ENCODE measurements around the gene ELL.
"Not testable (repeated sequence)": the region's sequence is repeated elsewhere in the genome, so short reads cannot be mapped to it uniquely, and the experiment has no call there.

ELL gene

DNA sequence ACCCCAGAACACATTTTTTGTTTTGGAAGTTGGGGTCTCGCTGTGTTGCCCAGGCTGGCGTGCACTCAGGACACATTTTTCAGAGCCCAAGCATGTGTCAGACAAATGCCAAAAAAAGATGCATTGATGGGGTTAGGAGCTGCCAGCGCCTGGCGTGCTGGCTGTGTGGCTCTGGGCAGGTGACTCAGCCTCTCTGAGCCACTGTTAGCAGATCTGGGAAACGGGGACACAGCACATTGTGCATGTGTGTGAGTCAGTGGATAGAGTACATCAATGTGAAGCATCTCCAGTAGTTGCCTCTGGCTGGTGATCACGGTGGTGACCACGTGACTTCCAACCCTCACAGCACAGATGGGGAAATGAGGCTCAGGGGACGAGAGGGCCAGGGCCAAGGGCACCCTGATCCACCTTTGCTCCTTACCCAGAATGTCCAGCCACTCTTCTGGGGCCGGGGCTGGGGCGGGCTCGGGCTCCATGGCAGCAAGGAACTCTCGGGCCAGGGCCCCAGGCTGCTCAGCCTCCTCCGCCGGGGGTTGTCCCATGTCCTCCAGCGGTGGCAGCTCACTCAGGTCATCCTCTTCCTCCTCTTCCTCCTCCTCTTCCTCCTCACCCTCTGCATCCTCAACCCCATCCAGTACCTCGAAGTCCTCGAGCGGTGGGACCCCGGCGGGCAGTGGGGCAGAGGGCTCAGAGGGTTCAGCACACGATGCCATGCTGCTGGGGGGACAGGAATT, 19.6 kb upstream of the ELL start:
- ATAC-seq (ENCODE audit: low read depth), result no peak
- Mint-ChIP-seq H3K4me3 (no peak overlapping the region), H3K9me3 (no peaks in the 10 kb centered on the region), H3K27me3 (no peaks in the 10 kb centered on the region), H3K4me1 (peaks cover 17% of the 10 kb centered on the region), H3K36me3 (peaks cover 10% of the 10 kb centered on the region), H3K27ac (no peak overlapping the region)
- no peak for DNase-seq (ENCODE audit: low spot score in 2 of 2)

DNA sequence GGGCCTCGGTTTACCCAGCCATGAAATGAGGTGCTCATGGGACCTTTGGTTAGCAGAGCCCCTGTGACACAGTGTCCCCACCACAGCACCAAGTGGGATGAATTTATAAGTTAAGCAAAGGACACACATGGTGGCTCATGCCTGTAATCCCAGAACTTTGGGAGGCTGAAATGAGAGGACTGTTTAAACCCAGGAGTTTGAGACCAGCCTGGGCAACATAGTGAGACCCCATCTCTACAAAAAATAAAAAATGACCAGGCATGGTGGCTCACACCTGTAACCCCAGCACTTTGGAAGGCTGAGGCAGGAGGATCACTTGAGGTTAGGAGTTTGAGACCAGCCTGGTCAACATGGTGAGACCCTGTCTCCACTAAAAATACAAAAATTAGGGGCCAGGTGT, 18.3 kb upstream of the ELL start:
- Mint-ChIP-seq H3K36me3 (peaks cover 12% of the 10 kb centered on the region), H3K4me1 (peaks cover 17% of the 10 kb centered on the region)
- not testable (repeated sequence) for ATAC-seq (ENCODE audit: low read depth); DNase-seq (ENCODE audit: low spot score in 2 of 2); H3K4me3 Mint-ChIP-seq; H3K9me3 Mint-ChIP-seq; H3K27ac Mint-ChIP-seq; H3K27me3 Mint-ChIP-seq

DNA sequence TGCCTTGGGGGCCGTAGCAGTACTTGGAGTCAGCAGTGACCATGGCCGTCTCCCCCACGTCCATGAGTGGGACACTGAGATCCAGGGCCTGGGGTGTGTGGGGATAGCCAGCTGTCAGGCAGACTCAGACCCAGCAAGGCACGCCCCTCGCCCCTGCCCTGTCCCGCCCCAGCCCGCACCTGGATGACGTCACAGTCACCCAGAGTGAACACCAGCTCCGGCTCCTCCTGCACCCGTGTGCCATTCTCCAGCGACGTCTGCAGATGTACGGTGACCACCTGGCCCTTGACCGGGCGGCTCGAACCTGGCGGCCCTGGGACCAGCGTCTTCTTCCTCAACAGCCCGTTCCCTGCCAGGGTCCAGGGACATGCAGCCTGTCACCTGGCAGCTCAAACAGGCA, 17.5 kb upstream of the ELL start:
- peaks cover 17% of the 10 kb centered on the region for H3K4me1 Mint-ChIP-seq
- H3K4me3 Mint-ChIP-seq, result no peak overlapping the region
- H3K27me3 Mint-ChIP-seq, result no peaks in the 10 kb centered on the region
- H3K27ac Mint-ChIP-seq, result peak overlapping the region; percentile 24
- DNase-seq (ENCODE audit: low spot score in 2 of 2) (no peak), ATAC-seq (ENCODE audit: low read depth) (no peak)
- H3K36me3 Mint-ChIP-seq, result peaks cover 14% of the 10 kb centered on the region
- no peaks in the 10 kb centered on the region for H3K9me3 Mint-ChIP-seq

DNA sequence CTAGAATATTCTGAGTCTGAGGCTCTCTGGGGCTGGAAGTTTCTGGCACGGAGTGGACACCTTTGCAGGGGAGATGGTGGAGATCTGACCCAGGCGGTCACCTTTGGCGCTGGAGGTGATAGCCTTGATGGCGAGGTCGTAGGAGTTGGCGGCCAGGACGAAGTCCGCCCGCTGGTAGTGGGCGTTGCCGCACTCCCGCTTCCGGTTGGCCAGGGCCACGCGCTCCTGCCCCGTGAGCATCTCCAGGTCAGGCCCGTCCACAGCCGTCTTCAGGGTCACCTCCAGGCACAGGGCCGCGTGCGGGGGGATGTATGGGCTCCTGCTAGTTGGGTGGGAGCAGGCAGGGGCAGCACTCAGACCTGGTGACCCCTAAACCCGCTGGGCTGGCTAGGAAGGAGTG, 16.2 kb upstream of the ELL start:
- Mint-ChIP-seq H3K9me3 (no peaks in the 10 kb centered on the region), H3K27ac (no peak overlapping the region), H3K4me1 (peaks cover 11% of the 10 kb centered on the region), H3K27me3 (no peaks in the 10 kb centered on the region), H3K36me3 (peaks cover 16% of the 10 kb centered on the region), H3K4me3 (no peak overlapping the region)
- DNase-seq (ENCODE audit: low spot score in 2 of 2) (no peak), ATAC-seq (ENCODE audit: low read depth) (no peak)

DNA sequence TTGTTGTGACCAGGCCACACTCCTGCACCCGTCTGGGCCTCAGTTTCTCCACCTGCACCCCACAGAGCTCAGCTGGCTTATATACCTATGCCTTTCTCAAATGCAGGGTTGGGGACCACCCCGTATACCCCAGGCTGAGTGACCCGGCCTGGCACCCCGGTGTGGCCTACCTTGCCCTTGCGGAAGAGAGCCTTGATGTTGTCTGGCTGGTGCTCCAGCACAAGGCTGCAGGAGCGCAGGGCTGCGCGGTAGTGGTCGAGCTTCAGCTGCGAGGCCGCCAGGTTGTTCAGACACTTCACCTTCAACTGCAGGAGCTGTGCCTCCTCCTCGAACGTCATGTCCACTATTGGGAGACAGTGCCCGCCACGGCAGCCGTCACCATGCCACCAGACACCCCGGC, 15.6 kb upstream of the ELL start:
- Mint-ChIP-seq H3K4me1 (peaks cover 8% of the 10 kb centered on the region), H3K36me3 (peaks cover 19% of the 10 kb centered on the region), H3K27me3 (no peaks in the 10 kb centered on the region), H3K4me3 (no peak overlapping the region), H3K9me3 (no peaks in the 10 kb centered on the region), H3K27ac (no peak overlapping the region)
- DNase-seq (ENCODE audit: low spot score in 2 of 2) (no peak), ATAC-seq (ENCODE audit: low read depth) (no peak)

DNA sequence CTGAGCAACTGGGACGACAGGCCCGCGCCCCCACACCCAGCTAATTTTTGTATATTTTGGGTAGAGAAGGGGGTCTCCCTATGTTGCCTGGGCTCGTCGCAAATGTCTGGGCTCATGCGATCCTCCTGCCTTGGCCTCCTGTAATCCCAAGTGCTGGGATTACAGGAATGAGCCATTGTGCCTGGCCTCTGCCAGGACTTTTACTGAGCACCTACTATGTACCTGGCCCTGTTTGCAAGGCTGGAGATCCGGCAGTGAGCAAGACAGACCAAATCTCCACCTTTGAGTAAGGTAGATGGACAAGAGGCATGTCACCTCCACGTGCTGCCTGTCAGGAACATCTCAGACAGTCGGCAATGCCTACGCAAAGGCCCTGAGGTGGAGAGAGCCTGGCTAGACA, 14.6 kb upstream of the ELL start:
- DNase-seq (ENCODE audit: low spot score in 2 of 2) (no peak), ATAC-seq (ENCODE audit: low read depth) (no peak)
- H3K27ac Mint-ChIP-seq, result no peak overlapping the region
- no peaks in the 10 kb centered on the region for H3K4me1 Mint-ChIP-seq
- no peak overlapping the region for H3K4me3 Mint-ChIP-seq
- H3K36me3 Mint-ChIP-seq, result peaks cover 22% of the 10 kb centered on the region
- no peaks in the 10 kb centered on the region for H3K9me3 Mint-ChIP-seq
- no peaks in the 10 kb centered on the region for H3K27me3 Mint-ChIP-seq

DNA sequence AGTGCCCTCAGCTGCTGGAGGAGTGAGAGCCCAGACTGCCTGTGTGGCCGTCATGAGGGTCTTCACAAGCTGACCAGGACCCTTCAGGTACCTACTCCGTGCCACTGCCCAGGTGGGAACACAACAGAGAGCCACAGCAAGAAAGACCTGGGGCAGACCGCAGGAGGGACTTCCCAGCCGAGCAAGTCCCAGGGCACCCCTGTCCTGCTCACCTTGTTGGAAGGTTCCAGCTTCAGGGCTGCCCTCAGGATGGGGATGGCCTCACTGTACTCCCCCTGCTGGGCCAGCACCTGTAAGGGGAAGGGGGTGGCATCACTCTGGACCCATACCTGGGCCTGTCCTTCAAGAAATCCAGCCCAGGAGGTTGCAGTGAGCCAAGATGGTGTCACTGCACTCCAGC, 11.2 kb upstream of the ELL start:
- no peak for ATAC-seq (ENCODE audit: low read depth)
- Mint-ChIP-seq H3K4me1 (no peaks in the 10 kb centered on the region), H3K36me3 (peaks cover 22% of the 10 kb centered on the region), H3K9me3 (no peaks in the 10 kb centered on the region), H3K27ac (no peak overlapping the region), H3K4me3 (no peak overlapping the region), H3K27me3 (no peaks in the 10 kb centered on the region)
- no peak for DNase-seq (ENCODE audit: low spot score in 2 of 2)

DNA sequence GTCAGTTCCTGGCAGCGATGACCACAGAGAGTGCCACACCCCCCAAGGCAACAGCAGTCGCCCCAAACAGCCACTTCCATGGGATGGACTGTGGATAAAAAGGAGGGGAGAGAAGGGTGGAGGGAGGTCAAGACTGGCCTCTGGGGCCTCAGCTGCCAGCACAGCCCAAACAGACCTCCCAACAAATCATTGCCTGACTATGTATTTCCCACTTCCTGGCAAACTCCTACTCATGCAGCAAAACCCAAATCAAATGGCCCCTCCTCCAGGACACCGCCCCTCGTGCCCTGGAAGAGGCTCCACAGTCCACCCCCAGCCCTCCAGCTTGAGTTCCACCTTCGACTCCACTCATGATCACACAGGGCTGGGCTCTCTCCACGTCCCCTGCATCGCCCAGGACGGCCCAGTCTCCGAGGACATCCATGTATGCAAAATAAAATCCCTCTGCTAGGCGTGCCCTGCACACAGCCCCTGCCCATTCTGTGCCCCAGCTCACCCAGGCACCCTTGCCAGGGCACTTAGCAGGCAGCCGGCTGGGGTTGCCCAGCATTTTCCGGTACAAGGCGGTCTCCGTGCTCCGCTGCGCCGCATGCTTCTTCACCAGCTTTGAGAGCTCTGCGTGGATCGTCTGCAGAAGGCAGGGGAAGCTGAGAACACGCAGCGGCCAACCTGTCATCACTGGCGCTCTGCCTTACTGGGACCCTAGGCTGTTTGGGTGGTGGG, 10.5 kb upstream of the ELL start:
- Mint-ChIP-seq H3K27me3 (no peaks in the 10 kb centered on the region), H3K9me3 (no peaks in the 10 kb centered on the region), H3K27ac (no peak overlapping the region), H3K4me1 (no peaks in the 10 kb centered on the region), H3K36me3 (peaks cover 22% of the 10 kb centered on the region), H3K4me3 (no peak overlapping the region)
- ATAC-seq (ENCODE audit: low read depth) (no peak), DNase-seq (ENCODE audit: low spot score in 2 of 2) (no peak)

DNA sequence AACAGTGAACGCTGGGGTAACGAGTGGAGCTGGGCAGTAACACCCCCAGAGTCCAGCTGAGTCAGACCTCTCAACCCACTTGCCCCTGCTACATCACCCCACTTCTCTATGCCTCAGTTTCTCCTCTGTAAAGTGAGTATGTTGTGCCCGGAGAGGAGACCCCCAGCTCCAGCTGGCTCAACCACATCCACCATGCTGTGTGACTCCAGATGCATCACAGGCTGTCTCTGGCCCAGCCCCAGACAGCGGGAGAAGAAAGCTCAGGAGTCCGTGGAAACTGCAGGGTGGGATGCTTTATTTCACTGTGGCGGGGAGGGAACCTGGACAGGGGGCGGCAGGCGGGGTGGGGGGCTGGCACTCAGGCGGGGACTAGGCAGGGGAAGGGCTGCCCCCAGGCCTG, 9.6 kb upstream of the ELL start:
- Mint-ChIP-seq H3K9me3 (no peaks in the 10 kb centered on the region), H3K4me3 (no peak overlapping the region), H3K36me3 (peaks cover 17% of the 10 kb centered on the region), H3K27me3 (no peaks in the 10 kb centered on the region), H3K27ac (no peak overlapping the region), H3K4me1 (no peaks in the 10 kb centered on the region)
- ATAC-seq (ENCODE audit: low read depth), result no peak
- no peak for DNase-seq (ENCODE audit: low spot score in 2 of 2)

DNA sequence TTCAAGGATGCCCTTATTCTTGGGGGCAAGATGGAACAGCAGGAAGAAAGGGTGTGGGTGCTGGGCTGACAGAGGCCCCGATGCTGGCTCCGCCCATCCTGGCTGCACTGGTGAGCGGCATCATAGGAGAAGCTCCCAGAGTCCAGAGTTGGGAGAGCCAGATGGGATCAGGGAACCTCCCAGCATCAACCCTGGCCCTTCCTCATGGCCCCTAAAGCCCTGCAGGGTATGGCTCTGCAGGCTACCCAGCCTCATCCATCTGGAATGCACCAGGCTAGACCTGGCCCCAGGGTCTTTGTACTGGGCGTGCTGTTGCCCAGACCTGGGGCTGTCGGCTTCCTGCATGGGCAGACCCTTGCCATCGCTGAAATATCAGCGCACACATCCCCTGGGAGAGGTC, 7.9 kb upstream of the ELL start:
- Mint-ChIP-seq H3K36me3 (peaks cover 14% of the 10 kb centered on the region), H3K4me1 (no peaks in the 10 kb centered on the region), H3K27ac (no peak overlapping the region), H3K27me3 (no peaks in the 10 kb centered on the region), H3K9me3 (no peaks in the 10 kb centered on the region), H3K4me3 (no peak overlapping the region)
- DNase-seq (ENCODE audit: low spot score in 2 of 2) (no peak), ATAC-seq (ENCODE audit: low read depth) (no peak)

DNA sequence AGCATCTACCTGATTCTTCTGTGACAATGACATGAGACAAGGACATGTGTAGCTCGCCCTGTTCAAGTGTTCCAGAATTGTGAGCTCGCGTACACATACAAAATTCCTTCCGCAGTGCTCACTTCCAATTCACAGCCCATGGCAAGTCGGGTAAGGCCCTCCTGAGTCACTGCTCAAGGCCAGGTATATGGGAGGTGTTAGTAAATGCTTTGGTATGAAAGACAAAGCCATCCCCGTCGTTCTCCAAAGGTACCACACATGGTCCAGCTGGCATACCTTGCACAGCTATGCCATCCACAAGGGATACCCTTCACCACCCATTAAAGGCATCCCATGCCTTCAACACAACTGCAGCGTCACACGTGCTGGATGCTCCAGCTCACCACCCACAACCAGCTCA, 4.4 kb upstream of the ELL start:
- H3K27ac Mint-ChIP-seq, result no peak overlapping the region
- no peak for ATAC-seq (ENCODE audit: low read depth)
- H3K4me3 Mint-ChIP-seq, result no peak overlapping the region
- H3K36me3 Mint-ChIP-seq, result peaks cover 2% of the 10 kb centered on the region
- DNase-seq (ENCODE audit: low spot score in 2 of 2), result no peak
- no peaks in the 10 kb centered on the region for H3K9me3 Mint-ChIP-seq
- no peaks in the 10 kb centered on the region for H3K4me1 Mint-ChIP-seq
- H3K27me3 Mint-ChIP-seq, result no peaks in the 10 kb centered on the region

DNA sequence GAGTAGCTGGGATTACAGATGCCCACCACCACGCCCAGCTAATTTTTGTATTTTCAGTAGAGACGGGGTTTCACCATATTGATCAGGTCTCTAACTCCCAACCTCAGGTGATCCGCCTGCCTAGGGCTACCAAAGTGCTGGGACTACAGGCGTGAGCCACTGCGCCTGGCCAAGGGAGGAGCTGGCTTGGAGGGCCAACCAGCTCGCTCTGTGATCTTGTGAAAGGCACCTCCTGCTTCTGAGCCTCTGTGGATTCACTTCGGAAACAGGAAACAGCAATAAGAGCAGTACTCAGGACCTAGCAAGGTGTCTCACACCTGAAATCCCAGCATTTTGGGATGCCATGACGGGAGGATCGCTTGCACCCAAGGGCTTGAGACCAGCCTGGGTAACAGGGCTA, 2.0 kb upstream of the ELL start:
- H3K4me3 Mint-ChIP-seq, result peak overlapping the region; percentile 11
- no peaks in the 10 kb centered on the region for H3K27me3 Mint-ChIP-seq
- H3K27ac Mint-ChIP-seq, result no peak overlapping the region
- H3K4me1 Mint-ChIP-seq, result peaks cover 12% of the 10 kb centered on the region
- H3K9me3 Mint-ChIP-seq, result no peaks in the 10 kb centered on the region
- DNase-seq (ENCODE audit: low spot score in 2 of 2) (no peak), ATAC-seq (ENCODE audit: low read depth) (no peak)
- no peaks in the 10 kb centered on the region for H3K36me3 Mint-ChIP-seq

DNA sequence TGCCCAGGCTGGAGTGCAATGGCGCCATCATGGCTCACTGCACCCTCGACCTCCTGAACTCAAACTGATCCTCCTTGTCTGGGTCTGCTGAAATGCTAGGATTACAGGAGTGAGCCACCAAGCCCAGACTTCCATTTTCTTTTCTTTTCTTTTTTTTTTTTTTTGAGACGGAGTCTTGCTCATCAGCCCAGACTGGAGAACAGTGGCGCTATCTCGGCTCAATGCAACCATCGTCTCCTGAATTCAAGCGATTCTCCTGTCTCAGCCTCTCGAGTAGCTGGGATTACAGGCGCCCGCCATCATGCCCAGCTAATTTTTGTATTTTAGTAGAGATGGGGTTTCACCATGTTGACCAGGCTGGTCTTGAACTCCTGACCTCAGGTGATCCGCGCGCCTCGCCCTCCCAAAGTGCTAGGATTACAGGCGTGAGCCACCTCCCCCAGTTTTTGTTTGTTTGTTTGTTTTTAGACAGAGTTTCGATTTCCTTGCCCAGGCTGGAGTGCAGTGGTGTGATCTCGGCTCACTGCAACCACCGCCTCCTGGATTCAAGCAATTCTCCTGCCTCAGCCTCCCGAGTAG, 1.1 kb upstream of the ELL start:
- Mint-ChIP-seq H3K4me3 (peak overlapping the region; percentile 29), H3K27ac (peak overlapping the region; percentile 93), H3K4me1 (peaks cover 12% of the 10 kb centered on the region)
- not testable (repeated sequence) for H3K36me3 Mint-ChIP-seq; H3K27me3 Mint-ChIP-seq; ATAC-seq (ENCODE audit: low read depth); DNase-seq (ENCODE audit: low spot score in 2 of 2); H3K9me3 Mint-ChIP-seq

DNA sequence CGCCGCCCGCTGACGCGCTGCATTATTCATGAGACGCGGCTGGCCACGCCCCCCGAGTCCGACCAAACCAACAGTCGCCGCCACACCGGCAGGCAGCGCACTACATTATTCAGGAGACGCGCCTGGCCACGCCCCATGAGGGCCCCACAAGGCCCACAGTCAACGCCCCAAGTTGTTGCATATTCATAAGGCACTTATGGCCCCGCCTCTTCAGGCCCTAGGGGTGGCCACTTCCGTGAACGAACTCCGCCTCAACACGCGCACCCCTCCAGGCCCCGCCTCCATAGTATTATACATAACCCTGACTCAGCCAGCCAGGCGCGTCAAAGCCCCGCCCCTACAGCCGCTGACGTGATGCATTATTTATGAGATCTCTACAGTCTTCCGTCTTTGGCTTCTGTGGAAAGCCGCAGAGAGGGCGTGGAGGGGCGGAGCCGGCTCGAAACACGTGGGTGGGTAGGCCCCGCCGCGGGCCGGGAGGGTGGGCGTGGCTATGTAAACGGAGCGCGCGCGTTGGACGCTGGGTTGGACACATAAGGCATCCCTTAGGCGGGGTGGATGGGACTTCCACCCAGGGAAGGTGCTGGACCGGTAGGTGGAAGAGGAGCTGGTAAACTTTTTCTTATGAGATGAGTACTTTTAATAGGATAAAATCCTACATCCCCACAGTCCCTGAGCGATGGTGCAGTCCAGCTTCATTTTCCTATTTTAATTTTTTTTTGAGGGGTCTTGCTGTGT, 423 bp upstream of the ELL start:
- H3K4me3 Mint-ChIP-seq, result peak overlapping the region; percentile 95
- ATAC-seq (ENCODE audit: low read depth), result peak; percentile 80
- no peaks in the 10 kb centered on the region for H3K36me3 Mint-ChIP-seq
- H3K4me1 Mint-ChIP-seq, result peaks cover 12% of the 10 kb centered on the region
- DNase-seq (ENCODE audit: low spot score in 2 of 2), result peak; percentile 99
- H3K9me3 Mint-ChIP-seq, result no peaks in the 10 kb centered on the region
- H3K27ac Mint-ChIP-seq, result peak overlapping the region; percentile 93
- H3K27me3 Mint-ChIP-seq, result no peaks in the 10 kb centered on the region

Measured in memory B cell (primary cell).